Ishikawa (cell line): Measurements from ENCODE around the gene CFAP210.

Experiments used
- CEBPB ChIP-seq: IDR thresholded peaks from 2 replicates; pipeline ENCODE4 v1.6.1; 2012
- CREB1 ChIP-seq: IDR thresholded peaks from 2 replicates; pipeline ENCODE4 v1.6.1; 2012; ENCODE audit warnings: low read depth
- EGR1 ChIP-seq: IDR thresholded peaks from 2 replicates; pipeline ENCODE4 v1.6.1; 2012
- EP300 ChIP-seq: IDR thresholded peaks from 2 replicates; pipeline ENCODE4 v1.6.1; 2012; ENCODE audit warnings: borderline replicate concordance
- FOXM1 ChIP-seq: IDR thresholded peaks from 2 replicates; pipeline ENCODE4 v1.6.1; 2012; ENCODE audit warnings: low read depth, borderline replicate concordance
- NFIC ChIP-seq: IDR thresholded peaks from 2 replicates; pipeline ENCODE4 v1.6.1; 2012
- RAD21 ChIP-seq: IDR thresholded peaks from 2 replicates; pipeline ENCODE4 v1.6.1; 2012; ENCODE audit warnings: low read depth
- TAF1 ChIP-seq: IDR thresholded peaks from 2 replicates; pipeline ENCODE4 v1.6.1; 2012; ENCODE audit warnings: low read depth, mild to moderate bottlenecking
- TCF12 ChIP-seq: IDR thresholded peaks from 2 replicates; pipeline ENCODE4 v1.6.1; 2012; ENCODE audit warnings: low read depth
- TEAD4 ChIP-seq: IDR thresholded peaks from 2 replicates; pipeline ENCODE4 v1.6.1; 2012
- YY1 ChIP-seq: IDR thresholded peaks from 2 replicates; pipeline ENCODE4 v1.6.1; 2012; ENCODE audit warnings: low read depth
- ZBTB7A ChIP-seq: IDR thresholded peaks from 2 replicates; pipeline ENCODE4 v1.6.1; 2012; ENCODE audit warnings: low read depth
- TF ChIP-seq, protein P1 (sequence below): IDR thresholded peaks from 2 replicates; pipeline ENCODE4 v1.6.1; 2012
- TF ChIP-seq, protein P2 (sequence below): IDR thresholded peaks from 2 replicates; pipeline ENCODE4 v1.6.1; 2012
- TF ChIP-seq, protein P3 (sequence below): IDR thresholded peaks from 2 replicates; pipeline ENCODE4 v1.6.1; 2012; ENCODE audit warnings: low read depth, mild to moderate bottlenecking

The CFAP210 gene

DNA sequence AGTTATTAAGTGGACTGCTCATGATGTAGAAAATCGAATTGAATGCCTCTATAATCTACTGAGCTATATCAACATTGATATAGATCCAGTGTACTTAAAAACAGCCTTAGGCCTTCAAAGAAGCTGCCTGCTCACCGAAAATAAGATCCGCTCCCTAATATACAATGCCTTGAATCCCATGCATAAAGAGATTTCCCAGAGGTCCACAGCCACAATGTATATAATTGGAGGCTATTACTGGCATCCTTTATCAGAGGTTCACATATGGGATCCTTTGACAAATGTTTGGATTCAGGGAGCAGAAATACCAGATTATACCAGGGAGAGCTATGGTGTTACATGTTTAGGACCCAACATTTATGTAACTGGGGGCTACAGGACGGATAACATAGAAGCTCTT, 41.4 kb upstream of the CFAP210 start:
- no peak for TF ChIP-seq FOXM1
- TF ChIP-seq ZBTB7A: no peak
- no peak for TF ChIP-seq TAF1
- TF ChIP-seq, protein P1, sequence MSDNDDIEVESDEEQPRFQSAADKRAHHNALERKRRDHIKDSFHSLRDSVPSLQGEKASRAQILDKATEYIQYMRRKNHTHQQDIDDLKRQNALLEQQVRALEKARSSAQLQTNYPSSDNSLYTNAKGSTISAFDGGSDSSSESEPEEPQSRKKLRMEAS: no peak

DNA sequence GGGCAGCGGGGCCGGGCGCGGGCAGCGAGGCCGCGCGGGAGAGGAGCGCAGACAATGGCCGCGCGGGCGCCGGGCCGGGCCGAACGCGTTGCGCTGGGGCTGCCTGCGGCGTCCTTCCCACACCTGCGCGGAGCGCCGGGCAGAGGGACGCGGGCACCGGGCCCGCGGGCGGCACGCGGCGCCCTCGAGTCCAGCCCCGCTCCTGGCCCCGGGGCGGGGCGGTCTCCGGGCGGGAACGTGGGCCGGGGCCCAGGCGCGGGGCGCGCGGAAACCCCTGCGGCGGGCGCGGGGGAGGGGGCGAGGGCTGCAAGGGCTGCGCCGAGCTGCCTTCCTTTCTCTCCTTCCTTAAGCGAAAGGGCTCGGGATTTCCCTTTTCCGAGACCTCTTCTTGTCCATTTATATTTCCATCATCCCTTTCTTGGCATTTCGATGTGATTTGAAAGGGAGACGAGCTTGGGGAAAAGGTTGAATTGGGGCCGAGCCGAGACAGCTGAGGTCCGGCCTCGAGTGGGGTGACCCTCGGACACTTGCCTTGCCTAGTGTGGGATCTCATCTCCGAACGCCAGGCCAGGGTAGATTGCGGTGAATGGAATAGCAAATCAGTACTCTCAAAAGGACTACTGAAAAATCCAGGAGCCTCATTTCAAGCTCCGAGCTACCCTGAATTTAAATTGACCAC, 40.1 kb upstream of the CFAP210 start:
- TF ChIP-seq, protein P2, sequence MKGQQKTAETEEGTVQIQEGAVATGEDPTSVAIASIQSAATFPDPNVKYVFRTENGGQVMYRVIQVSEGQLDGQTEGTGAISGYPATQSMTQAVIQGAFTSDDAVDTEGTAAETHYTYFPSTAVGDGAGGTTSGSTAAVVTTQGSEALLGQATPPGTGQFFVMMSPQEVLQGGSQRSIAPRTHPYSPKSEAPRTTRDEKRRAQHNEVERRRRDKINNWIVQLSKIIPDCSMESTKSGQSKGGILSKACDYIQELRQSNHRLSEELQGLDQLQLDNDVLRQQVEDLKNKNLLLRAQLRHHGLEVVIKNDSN: no peak
- TF ChIP-seq, protein P3, sequence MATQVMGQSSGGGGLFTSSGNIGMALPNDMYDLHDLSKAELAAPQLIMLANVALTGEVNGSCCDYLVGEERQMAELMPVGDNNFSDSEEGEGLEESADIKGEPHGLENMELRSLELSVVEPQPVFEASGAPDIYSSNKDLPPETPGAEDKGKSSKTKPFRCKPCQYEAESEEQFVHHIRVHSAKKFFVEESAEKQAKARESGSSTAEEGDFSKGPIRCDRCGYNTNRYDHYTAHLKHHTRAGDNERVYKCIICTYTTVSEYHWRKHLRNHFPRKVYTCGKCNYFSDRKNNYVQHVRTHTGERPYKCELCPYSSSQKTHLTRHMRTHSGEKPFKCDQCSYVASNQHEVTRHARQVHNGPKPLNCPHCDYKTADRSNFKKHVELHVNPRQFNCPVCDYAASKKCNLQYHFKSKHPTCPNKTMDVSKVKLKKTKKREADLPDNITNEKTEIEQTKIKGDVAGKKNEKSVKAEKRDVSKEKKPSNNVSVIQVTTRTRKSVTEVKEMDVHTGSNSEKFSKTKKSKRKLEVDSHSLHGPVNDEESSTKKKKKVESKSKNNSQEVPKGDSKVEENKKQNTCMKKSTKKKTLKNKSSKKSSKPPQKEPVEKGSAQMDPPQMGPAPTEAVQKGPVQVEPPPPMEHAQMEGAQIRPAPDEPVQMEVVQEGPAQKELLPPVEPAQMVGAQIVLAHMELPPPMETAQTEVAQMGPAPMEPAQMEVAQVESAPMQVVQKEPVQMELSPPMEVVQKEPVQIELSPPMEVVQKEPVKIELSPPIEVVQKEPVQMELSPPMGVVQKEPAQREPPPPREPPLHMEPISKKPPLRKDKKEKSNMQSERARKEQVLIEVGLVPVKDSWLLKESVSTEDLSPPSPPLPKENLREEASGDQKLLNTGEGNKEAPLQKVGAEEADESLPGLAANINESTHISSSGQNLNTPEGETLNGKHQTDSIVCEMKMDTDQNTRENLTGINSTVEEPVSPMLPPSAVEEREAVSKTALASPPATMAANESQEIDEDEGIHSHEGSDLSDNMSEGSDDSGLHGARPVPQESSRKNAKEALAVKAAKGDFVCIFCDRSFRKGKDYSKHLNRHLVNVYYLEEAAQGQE: no peak
- TF ChIP-seq NFIC: no peak
- no peak for TF ChIP-seq CEBPB
- no peak for TF ChIP-seq CREB1
- no peak for TF ChIP-seq EGR1
- no peak for TF ChIP-seq EP300
- no peak for TF ChIP-seq YY1
- TF ChIP-seq TAF1: no peak
- TF ChIP-seq TCF12: no peak
- no peak for TF ChIP-seq ZBTB7A
- TF ChIP-seq, protein P1: no peak; the same call in 1 of the 2 replicates
- TF ChIP-seq FOXM1: no peak
- no peak for TF ChIP-seq TEAD4
- no peak for TF ChIP-seq RAD21

DNA sequence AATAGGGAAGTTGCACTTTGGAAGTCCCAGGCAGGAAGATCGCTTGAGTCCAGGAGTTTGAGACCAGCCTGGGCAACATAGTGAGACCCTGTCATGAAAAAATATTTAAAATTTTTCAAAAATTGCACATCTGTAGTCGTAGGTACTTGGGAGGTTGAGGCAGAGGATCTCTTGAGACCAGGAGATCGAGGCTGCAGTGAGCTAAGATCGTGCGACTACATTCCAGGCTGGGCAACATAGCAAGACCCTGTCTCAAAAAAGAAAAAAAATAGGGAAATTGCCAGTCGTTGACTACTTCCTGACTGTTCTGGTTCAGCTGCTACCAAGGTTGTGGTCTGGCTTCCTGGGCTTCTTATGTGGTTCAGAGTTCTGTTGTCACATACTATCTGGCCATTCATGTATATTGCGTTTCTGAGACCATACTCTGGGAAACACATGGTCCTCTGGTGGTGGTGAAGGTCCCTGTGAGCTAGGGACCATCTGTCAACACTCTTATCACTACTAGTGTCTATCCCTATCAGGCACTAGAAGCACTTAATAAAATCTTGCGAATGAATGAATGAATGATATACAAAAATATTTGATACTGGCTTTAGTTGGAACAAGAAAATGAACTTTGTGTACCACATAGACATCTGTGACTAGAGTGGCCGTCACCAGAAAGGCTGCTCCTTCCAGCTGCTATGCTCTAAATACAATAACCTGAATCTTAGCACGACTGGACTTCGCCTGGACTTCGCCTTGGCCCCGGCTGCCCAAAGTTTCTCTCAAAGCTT, 38.6 kb upstream of the CFAP210 start:
- TF ChIP-seq RAD21: no peak
- no peak for TF ChIP-seq CREB1
- TF ChIP-seq ZBTB7A: no peak
- no peak for TF ChIP-seq TAF1
- TF ChIP-seq, protein P1: no peak
- no peak for TF ChIP-seq EP300
- TF ChIP-seq NFIC: no peak
- TF ChIP-seq, protein P2: no peak
- TF ChIP-seq, protein P3: no peak
- TF ChIP-seq TCF12: no peak

DNA sequence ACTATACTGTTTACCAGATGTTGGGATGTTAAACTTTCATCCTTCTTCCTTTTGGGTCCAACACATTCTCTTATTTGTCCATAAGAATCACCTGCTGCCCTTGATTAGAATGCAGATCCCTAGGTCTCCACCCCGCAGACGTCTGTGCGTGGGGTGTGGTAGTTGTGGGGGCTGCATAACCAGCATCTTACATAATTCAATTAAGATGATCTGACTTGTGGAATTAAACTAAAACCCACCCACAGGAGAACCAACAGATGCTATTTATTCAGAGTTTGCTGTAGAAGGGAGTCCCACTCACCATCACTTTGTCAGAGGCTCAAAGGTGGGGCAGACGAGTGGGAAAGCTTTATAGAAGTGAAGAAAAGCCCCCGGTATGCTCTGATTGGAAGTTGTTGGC, 37.9 kb upstream of the CFAP210 start:
- TF ChIP-seq CREB1: no peak
- TF ChIP-seq FOXM1: no peak
- TF ChIP-seq, protein P1: no peak
- TF ChIP-seq NFIC: no peak
- TF ChIP-seq, protein P3: no peak
- no peak for TF ChIP-seq TAF1
- TF ChIP-seq TCF12: no peak
- TF ChIP-seq, protein P2: no peak
- TF ChIP-seq TEAD4: no peak
- no peak for TF ChIP-seq EP300
- no peak for TF ChIP-seq YY1
- no peak for TF ChIP-seq CEBPB
- no peak for TF ChIP-seq EGR1
- no peak for TF ChIP-seq RAD21
- TF ChIP-seq ZBTB7A: no peak
